Dermis microvascular lymphatic vessel endothelial cell (primary cell): Measurements from ENCODE around the gene CFAP73. TPM values are rescaled to one million over a fixed set of nuclear protein-coding genes. Genes with fewer than 3 reads are reported as not detected.
"Not testable (repeated sequence)": the region's sequence is repeated elsewhere in the genome, so short reads cannot be mapped to it uniquely, and the experiment has no call there.

ENCODE experiments used
- DNase-seq, 2 donors: peaks; one replicate each; pipeline versions ENCODE4 v3.0.0 to v3.0.0-alpha.2; 2010; ENCODE audit warnings: low read depth in 2 of 2
- total RNA-seq: library from RNA; depleted of rRNA; stranded (reverse); fragments of >200 nt; gene quantifications from 2 replicates; pipeline ENCODE4 v1.2.1, GENCODE V29; 2014

CFAP73 gene
- total RNA-seq, 1 donor from 2014 or later: not detected

GRCh38 chr12:113141716-113142115 is 7.8 kb upstream of the CFAP73 start:
- not testable (repeated sequence) for DNase-seq

GRCh38 chr12:113142173-113142885 is 7.2 kb upstream of the CFAP73 start:
- no peak for DNase-seq

- DNase-seq: no peak
Measured at GRCh38 chr12:113142886-113143332, 6.6 kb upstream of the CFAP73 start.

- DNase-seq: no peak
Measured at GRCh38 chr12:113143959-113144358, 5.6 kb upstream of the CFAP73 start.

GRCh38 chr12:113144806-113145205 is 4.7 kb upstream of the CFAP73 start:
- DNase-seq: no peak

- DNase-seq: no peak
Measured at GRCh38 chr12:113145720-113146551, 3.6 kb upstream of the CFAP73 start.

GRCh38 chr12:113146999-113147398 is 2.5 kb upstream of the CFAP73 start:
- DNase-seq: no peak

GRCh38 chr12:113151655-113152054 is 2.1 kb downstream of the CFAP73 start:
- DNase-seq: no peak

- no peak for DNase-seq
Measured at GRCh38 chr12:113152196-113152834, 2.8 kb downstream of the CFAP73 start.

- DNase-seq: peak; percentile 45 to 76
Measured at GRCh38 chr12:113152835-113153814, 3.6 kb downstream of the CFAP73 start.

- DNase-seq: peak in 1 of 2 donors; percentile 40
Measured at GRCh38 chr12:113154351-113154973, 4.9 kb downstream of the CFAP73 start.

GRCh38 chr12:113155060-113155459 is 5.5 kb downstream of the CFAP73 start:
- no peak for DNase-seq

- DNase-seq: peak; percentile 16 to 27
Measured at GRCh38 chr12:113155646-113156045, 6.1 kb downstream of the CFAP73 start.

GRCh38 chr12:113157218-113157859 is 7.8 kb downstream of the CFAP73 start:
- no peak for DNase-seq

- DNase-seq: no peak
Measured at GRCh38 chr12:113158439-113159203, 9.1 kb downstream of the CFAP73 start.

GRCh38 chr12:113159937-113160336 is 10.4 kb downstream of the CFAP73 start:
- DNase-seq: no peak

- DNase-seq: no peak
Measured at GRCh38 chr12:113161415-113162016, 12.0 kb downstream of the CFAP73 start.

GRCh38 chr12:113162102-113163029 is 12.8 kb downstream of the CFAP73 start:
- DNase-seq: peak in 1 of 2 donors; percentile 16
